Muscle layer of duodenum (tissue), 2 donors: ENCODE results near the gene XPR1.

Experiments used
- H3K27ac ChIP-seq: one replicate; pipeline ENCODE4 v1.7.0; 2013; ENCODE audit warnings: mild to moderate bottlenecking, low read length
- H3K27me3 ChIP-seq: one replicate; pipeline ENCODE4 v1.7.0; 2013; ENCODE audit warnings: low read depth, mild to moderate bottlenecking, control low read depth, low read length
- H3K36me3 ChIP-seq, 2 donors: one replicate each; pipeline ENCODE4 v1.7.0; 2013; ENCODE audit warnings: low read length in 2 of 2, control low read depth in 1 of 2, mild to moderate bottlenecking in 1 of 2; ENCODE audit not compliant: insufficient read depth in 2 of 2, control insufficient read depth in 1 of 2
- H3K4me1 ChIP-seq, 2 donors: one replicate each; pipeline ENCODE4 v1.7.0; 2013; ENCODE audit warnings: low read length in 2 of 2, mild to moderate bottlenecking in 2 of 2, control low read depth in 1 of 2, moderate library complexity in 1 of 2; ENCODE audit not compliant: insufficient read depth in 2 of 2, control insufficient read depth in 1 of 2
- H3K4me3 ChIP-seq, 2 donors: one replicate each; pipeline ENCODE4 v1.7.0; 2013; ENCODE audit warnings: low read length in 2 of 2, low read depth in 1 of 2, mild to moderate bottlenecking in 1 of 2
- H3K9me3 ChIP-seq, 2 donors: one replicate each; pipeline ENCODE4 v1.7.0; 2013; ENCODE audit warnings: low read length in 2 of 2, control low read depth in 1 of 2, mild to moderate bottlenecking in 1 of 2; ENCODE audit not compliant: control insufficient read depth in 1 of 2
- donor health status: healthy.

Gene XPR1

GRCh38 chr1:180616439-180616838, 15.4 kb upstream of the XPR1 start:
- Histone ChIP-seq H3K27ac (no peak overlapping the region), H3K9me3 (no peaks in the 10 kb centered on the region), H3K27me3 (no peaks in the 10 kb centered on the region), H3K4me3 (no peak overlapping the region), H3K36me3 (no peaks in the 10 kb centered on the region), H3K4me1 (no peaks in the 10 kb centered on the region)

- Histone ChIP-seq H3K27me3 (no peaks in the 10 kb centered on the region), H3K27ac (no peak overlapping the region), H3K36me3 (no peaks in the 10 kb centered on the region), H3K4me1 (no peaks in the 10 kb centered on the region), H3K4me3 (no peak overlapping the region), H3K9me3 (no peaks in the 10 kb centered on the region)
Measured at GRCh38 chr1:180617774-180618395, 13.9 kb upstream of the XPR1 start.

- Histone ChIP-seq H3K27ac (no peak overlapping the region), H3K4me3 (no peak overlapping the region), H3K9me3 (no peaks in the 10 kb centered on the region), H3K4me1 (no peaks in the 10 kb centered on the region), H3K36me3 (no peaks in the 10 kb centered on the region), H3K27me3 (no peaks in the 10 kb centered on the region)
Measured at GRCh38 chr1:180620581-180620980, 11.2 kb upstream of the XPR1 start.

GRCh38 chr1:180622658-180623508, 8.9 kb upstream of the XPR1 start:
- no peak overlapping the region for H3K4me3 ChIP-seq
- H3K27ac ChIP-seq, result no peak overlapping the region
- no peaks in the 10 kb centered on the region for H3K9me3 ChIP-seq
- no peaks in the 10 kb centered on the region for H3K27me3 ChIP-seq
- H3K4me1 ChIP-seq, result no peaks in the 10 kb centered on the region
- no peaks in the 10 kb centered on the region for H3K36me3 ChIP-seq

GRCh38 chr1:180623579-180624347, 8.1 kb upstream of the XPR1 start:
- no peaks in the 10 kb centered on the region for H3K9me3 ChIP-seq
- no peak overlapping the region for H3K4me3 ChIP-seq
- H3K27me3 ChIP-seq, result no peaks in the 10 kb centered on the region
- H3K36me3 ChIP-seq, result no peaks in the 10 kb centered on the region
- no peak overlapping the region for H3K27ac ChIP-seq
- no peaks in the 10 kb centered on the region for H3K4me1 ChIP-seq

GRCh38 chr1:180626711-180627110, 5.1 kb upstream of the XPR1 start:
- Histone ChIP-seq H3K9me3 (no peaks in the 10 kb centered on the region), H3K4me1 (peaks cover 5 to 8% of the 10 kb centered on the region in 2 donors), H3K27me3 (no peaks in the 10 kb centered on the region), H3K4me3 (no peak overlapping the region), H3K36me3 (no peaks in the 10 kb centered on the region), H3K27ac (no peak overlapping the region)

GRCh38 chr1:180627411-180627810, 4.4 kb upstream of the XPR1 start:
- Histone ChIP-seq H3K9me3 (no peaks in the 10 kb centered on the region), H3K27ac (no peak overlapping the region), H3K27me3 (no peaks in the 10 kb centered on the region), H3K36me3 (no peaks in the 10 kb centered on the region), H3K4me1 (peaks cover 5 to 8% of the 10 kb centered on the region in 2 donors), H3K4me3 (no peak overlapping the region)

GRCh38 chr1:180628646-180629045, 3.2 kb upstream of the XPR1 start:
- Histone ChIP-seq H3K9me3 (no peaks in the 10 kb centered on the region), H3K27me3 (no peaks in the 10 kb centered on the region), H3K36me3 (no peaks in the 10 kb centered on the region), H3K27ac (no peak overlapping the region), H3K4me1 (peaks cover 14 to 19% of the 10 kb centered on the region in 2 donors), H3K4me3 (no peak overlapping the region)

GRCh38 chr1:180630408-180631193, 1.2 kb upstream of the XPR1 start:
- Histone ChIP-seq H3K27me3 (no peaks in the 10 kb centered on the region), H3K4me1 (peaks cover 21 to 27% of the 10 kb centered on the region in 2 donors), H3K27ac (no peak overlapping the region)

GRCh38 chr1:180631194-180631765, 542 bp upstream of the XPR1 start:
- Histone ChIP-seq H3K36me3 (no peaks in the 10 kb centered on the region), H3K4me3 (peak overlapping the region; percentile 12 to 93), H3K9me3 (no peaks in the 10 kb centered on the region), H3K27ac (peak overlapping the region; percentile 64), H3K27me3 (no peaks in the 10 kb centered on the region), H3K4me1 (peaks cover 21 to 30% of the 10 kb centered on the region in 2 donors)

More at GRCh38 chr1:180630408-180631193, 1.2 kb upstream of the XPR1 start:
- no peaks in the 10 kb centered on the region for H3K9me3 ChIP-seq
- H3K36me3 ChIP-seq, result no peaks in the 10 kb centered on the region
- no peak overlapping the region for H3K4me3 ChIP-seq
